T-cell (primary cell): ENCODE results near the gene UBTD1. TPM values are rescaled to one million over a fixed set of nuclear protein-coding genes. Genes with fewer than 3 reads are reported as not detected.

Experiments
- ATAC-seq, 4 experiments: fragments of 200-7000 bp in 3 of 4; fragments of 150-1000 bp in 1 of 4; cut with Tn5 transposase; replicated peaks in 1 of 4; 1 replicate in 3 of 4; 2 replicates in 1 of 4; pipeline ENCODE4 v1.10.0; 2021; ENCODE audit warnings: moderate library complexity in 3 of 4, mild to moderate bottlenecking in 2 of 4, moderate number of reproducible peaks in 1 of 4
- CTCF ChIA-PET, 2 donors: fragments of 300-600 bp; sonication (Branson Sonifier 250); formaldehyde crosslinking; loops; one replicate each; lab custom pipeline; 2022; ENCODE audit warnings: antibody characterized with exemption in 2 of 2; lab: Charles Lee
- POLR2A ChIA-PET, 2 donors: fragments of 300-600 bp; sonication (Branson Sonifier 250); formaldehyde crosslinking; loops; one replicate each; lab custom pipeline; 2022; ENCODE audit warnings: antibody characterized with exemption in 2 of 2; lab: Charles Lee
- DNase-seq, 35 experiments: peaks; one replicate each; pipeline versions ENCODE4 v3.0.0 to v3.0.0-alpha.2; 2013 to 2023
- H3K27ac ChIP-seq: one replicate; pipeline ENCODE4 v1.5.1; 2013; ENCODE audit warnings: low read length
- H3K27me3 ChIP-seq, 2 experiments: replicated peaks in 1 of 2; 1 replicate in 1 of 2; 2 replicates in 1 of 2; pipeline versions ENCODE4 v1.6.1 to v1.7.0; 2013; ENCODE audit warnings: low read length in 1 of 2, mixed read lengths in 1 of 2; ENCODE audit not compliant: control insufficient read depth in 2 of 2, insufficient read depth in 2 of 2; ENCODE audit errors: extremely low read depth in 1 of 2
- H3K36me3 ChIP-seq, 2 donors: 1 replicate in 1 of 2; 2 replicates in 1 of 2; pipeline versions ENCODE4 v1.6.1 to v1.7.0; 2013; ENCODE audit warnings: low read length in 1 of 2; ENCODE audit not compliant: control insufficient read depth in 2 of 2, insufficient read depth in 1 of 2; ENCODE audit errors: extremely low read depth in 1 of 2
- H3K4me1 ChIP-seq, 2 experiments: 1 replicate in 1 of 2; 2 replicates in 1 of 2; pipeline versions ENCODE4 v1.6.1 to v1.7.0; 2013; ENCODE audit warnings: low read length in 2 of 2, mixed read lengths in 1 of 2; ENCODE audit not compliant: insufficient read depth in 2 of 2, control insufficient read depth in 1 of 2; ENCODE audit errors: extremely low read depth in 1 of 2
- H3K4me3 ChIP-seq, 2 donors: 1 replicate in 1 of 2; 2 replicates in 1 of 2; pipeline versions ENCODE4 v1.5.1 to v1.7.0; 2013; ENCODE audit warnings: mild to moderate bottlenecking in 2 of 2, low read length in 1 of 2, moderate library complexity in 1 of 2; ENCODE audit not compliant: control insufficient read depth in 1 of 2; ENCODE audit errors: extremely low read depth in 1 of 2
- H3K9me3 ChIP-seq: 2 replicates; pipeline ENCODE4 v1.7.0; 2013
- H3K27ac Mint-ChIP-seq, 2 donors: one replicate each; pipeline ENCODE4 v1.8.0; 2020 to 2021; ENCODE audit warnings: mild to moderate bottlenecking in 2 of 2, mixed read lengths in 2 of 2
- H3K27me3 Mint-ChIP-seq, 2 donors: one replicate each; pipeline ENCODE4 v1.8.0; 2021 to 2022; ENCODE audit warnings: mixed read lengths in 2 of 2
- H3K36me3 Mint-ChIP-seq: one replicate; pipeline ENCODE4 v1.8.0; 2021; ENCODE audit warnings: mixed read lengths
- H3K4me1 Mint-ChIP-seq, 3 donors: one replicate each; pipeline ENCODE4 v1.8.0; 2020 to 2022; ENCODE audit warnings: mixed read lengths in 3 of 3, mild to moderate bottlenecking in 1 of 3
- H3K4me3 Mint-ChIP-seq, 3 donors: one replicate each; pipeline ENCODE4 v1.8.0; 2020 to 2022; ENCODE audit warnings: mild to moderate bottlenecking in 3 of 3, mixed read lengths in 3 of 3, moderate library complexity in 3 of 3
- H3K9me3 Mint-ChIP-seq, 3 donors: one replicate each; pipeline ENCODE4 v1.8.0; 2020 to 2022; ENCODE audit warnings: mixed read lengths in 3 of 3
- WGBS: methylation state at CpG from one replicate; pipeline ENCODE4 v1.1.5; 2013; ENCODE audit warnings: missing lambda C conversion rate; ENCODE audit not compliant: insufficient coverage; 5-methylcytosine and 5-hydroxymethylcytosine counted together
- total RNA-seq, 35 experiments: library from RNA in 6 of 35; stranded (reverse) in 6 of 35; fragments of 120-200 nt in 1 of 35; gene quantifications; one replicate each; pipeline versions ENCODE4 v1.2.1 to v1.2.4 and lab custom pipeline; 2013 to 2026

Gene UBTD1
- total RNA-seq, 5 donors from 2014 or later (not counting 1 experiment from before 2014, with no cell fraction given), result 1.0 to 2.4 (median 1.9) TPM

DNA sequence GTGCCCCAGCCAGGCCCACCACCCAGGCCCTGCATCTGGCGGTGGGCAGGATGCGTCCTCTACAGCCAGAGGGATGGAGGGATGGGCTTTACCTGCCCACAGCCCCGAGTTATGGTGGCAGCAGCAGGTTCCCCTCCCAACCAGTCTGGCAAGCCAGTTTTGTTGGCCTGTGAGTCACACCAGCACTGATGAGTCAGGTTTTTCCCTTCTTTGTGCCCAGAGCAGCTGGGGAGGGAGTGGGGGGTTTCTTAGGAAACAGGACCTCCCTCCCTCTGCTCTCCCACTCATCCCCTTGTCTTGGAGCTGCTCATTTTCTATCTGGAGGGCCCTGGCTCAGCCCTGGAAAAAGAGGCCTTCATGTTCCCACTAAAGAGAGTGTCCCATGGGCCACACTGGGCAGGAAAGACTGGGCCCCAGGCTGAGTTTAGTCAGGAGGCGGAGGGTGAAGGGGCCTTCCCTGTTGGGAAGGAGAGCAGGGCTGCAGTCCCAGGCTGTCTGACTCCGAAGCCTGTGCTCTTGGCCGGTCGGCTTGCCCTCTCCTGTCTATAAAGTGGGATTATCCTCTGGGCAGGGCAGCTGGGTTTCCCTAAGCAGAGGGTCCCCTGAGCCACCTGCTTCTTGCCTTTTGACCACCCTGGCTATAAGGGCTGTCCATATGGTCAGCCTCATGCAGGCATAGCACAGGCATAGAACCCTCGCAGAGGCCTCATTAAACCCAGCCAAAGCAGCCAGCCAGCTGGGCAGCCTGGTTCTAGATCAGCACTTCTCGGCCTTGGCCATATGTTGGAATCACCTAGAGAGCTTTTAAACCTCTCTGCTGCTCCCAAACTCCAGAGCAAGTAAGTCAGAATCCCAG is 43.7 kb downstream of the UBTD1 start:
- ChIA-PET CTCF (no interaction called here), POLR2A (no interaction called here)
- peak in 1 of 4 experiments; percentile 15 for ATAC-seq
- Mint-ChIP-seq H3K36me3 (no peaks in the 10 kb centered on the region), H3K4me3 (no peak overlapping the region), H3K4me1 (peaks cover 5 to 16% (median 8%) of the 10 kb centered on the region in 3 donors), H3K9me3 (no peaks in the 10 kb centered on the region), H3K27me3 (no peaks in the 10 kb centered on the region), H3K27ac (no peak overlapping the region)
- no peak for DNase-seq
- Histone ChIP-seq H3K4me1 (peaks cover 0 to 2% of the 10 kb centered on the region in 2 experiments), H3K36me3 (no peaks in the 10 kb centered on the region), H3K9me3 (no peaks in the 10 kb centered on the region), H3K27ac (no peak overlapping the region), H3K27me3 (peaks cover 0 to 4% of the 10 kb centered on the region in 2 experiments), H3K4me3 (no peak overlapping the region)
- WGBS, result 75% methylated on average over 9 of the region's 9 CpGs

DNA sequence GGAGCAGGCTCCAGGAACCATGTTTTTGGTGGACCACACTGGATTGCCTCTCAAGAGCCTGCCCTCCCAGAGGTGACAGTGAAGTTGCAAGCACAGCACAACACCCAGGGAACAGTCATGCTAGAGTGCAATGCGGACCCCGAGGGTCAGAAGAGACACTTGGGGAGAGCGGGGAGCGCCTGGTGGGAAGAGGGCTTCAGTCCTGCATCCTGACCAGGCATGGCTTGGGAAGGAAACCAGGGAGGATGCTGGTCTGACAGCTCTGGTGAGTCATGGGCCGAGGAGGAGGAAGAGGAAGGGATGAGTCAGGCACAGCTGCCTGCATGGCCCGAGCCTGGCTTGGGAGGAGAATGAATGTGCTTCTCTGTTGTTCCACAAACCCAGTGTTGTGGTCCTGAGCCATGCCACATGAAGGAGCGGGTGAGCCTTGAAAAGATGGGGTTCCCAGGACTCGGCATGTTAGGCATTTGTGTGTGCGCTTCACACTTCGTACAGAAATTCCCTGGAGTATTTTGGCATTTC is 44.4 kb downstream of the UBTD1 start:
- CTCF ChIA-PET, result no interaction called here
- Histone ChIP-seq H3K4me3 (no peak overlapping the region), H3K4me1 (peaks cover 0 to 2% of the 10 kb centered on the region in 2 experiments), H3K27ac (no peak overlapping the region), H3K36me3 (no peaks in the 10 kb centered on the region), H3K9me3 (no peaks in the 10 kb centered on the region), H3K27me3 (peaks cover 0 to 4% of the 10 kb centered on the region in 2 experiments)
- POLR2A ChIA-PET, result no interaction called here
- no peaks in the 10 kb centered on the region for H3K27me3 Mint-ChIP-seq
- WGBS, result 50% methylated on average over 10 of the region's 10 CpGs
- DNase-seq (peak in 2 of 35 experiments; percentile 11 to 17), ATAC-seq (peak in 2 of 4 experiments; percentile 44 to 48)
- H3K36me3 Mint-ChIP-seq, result no peaks in the 10 kb centered on the region
- peaks cover 5 to 16% (median 8%) of the 10 kb centered on the region in 3 donors for H3K4me1 Mint-ChIP-seq
- no peak overlapping the region for H3K4me3 Mint-ChIP-seq
- no peak overlapping the region for H3K27ac Mint-ChIP-seq
- no peaks in the 10 kb centered on the region for H3K9me3 Mint-ChIP-seq

DNA sequence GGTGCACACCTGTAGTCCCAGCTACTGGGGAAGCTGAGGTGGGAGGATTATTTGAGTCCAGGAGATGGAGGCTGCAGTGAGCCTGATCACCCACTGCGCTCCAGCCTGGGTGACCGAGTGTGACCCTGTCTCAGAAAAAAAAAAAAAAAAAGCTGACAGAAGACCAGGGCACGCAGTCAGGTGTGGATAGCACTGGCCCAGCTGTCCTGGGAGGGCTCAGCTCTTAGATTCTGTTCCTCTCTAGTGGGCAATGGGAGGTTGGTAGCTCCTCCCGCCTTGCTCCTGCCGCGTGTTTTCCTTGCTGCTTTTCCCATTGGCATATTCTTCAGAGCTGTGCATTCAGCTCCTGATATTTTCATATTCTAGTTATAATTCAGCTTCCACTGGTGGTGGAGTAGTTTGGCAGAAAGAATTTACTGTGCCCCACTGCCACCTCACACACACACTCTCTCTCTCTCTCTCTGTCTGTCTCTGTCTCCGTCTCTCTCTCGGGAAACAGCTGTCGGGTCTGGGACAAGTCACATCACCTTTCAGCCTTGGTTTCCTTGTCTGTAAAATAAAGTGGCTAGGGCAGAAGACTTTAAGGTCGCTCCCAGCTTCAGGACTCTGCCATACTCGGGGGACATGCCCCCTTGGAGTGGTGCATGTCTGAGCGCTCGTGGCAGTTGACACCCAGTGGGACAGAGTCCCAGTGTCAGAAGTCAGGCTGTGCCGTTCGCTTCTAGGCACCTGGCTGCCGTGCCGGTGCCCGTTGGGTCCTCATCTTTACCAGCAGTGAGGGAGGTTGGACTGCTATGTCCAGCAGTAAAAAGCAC is 47.9 kb downstream of the UBTD1 start:
- CTCF ChIA-PET, result interaction anchor here (0.6 to 0.7 kb wide), 2 partner anchors 193 to 201 kb away, joined by 3 to 4 read pairs; no protein-coding TSS in a partner anchor
- Histone ChIP-seq H3K4me3 (no peak overlapping the region), H3K4me1 (peaks cover 0 to 2% of the 10 kb centered on the region in 2 experiments), H3K27me3 (peaks cover 0 to 2% of the 10 kb centered on the region in 2 experiments), H3K9me3 (no peaks in the 10 kb centered on the region), H3K27ac (no peak overlapping the region), H3K36me3 (no peaks in the 10 kb centered on the region)
- Mint-ChIP-seq H3K27me3 (no peaks in the 10 kb centered on the region), H3K4me1 (peaks cover 5 to 16% (median 8%) of the 10 kb centered on the region in 3 donors), H3K4me3 (no peak overlapping the region), H3K27ac (no peak overlapping the region), H3K36me3 (no peaks in the 10 kb centered on the region), H3K9me3 (no peaks in the 10 kb centered on the region)
- POLR2A ChIA-PET, result interaction anchor here in 1 of 2 donors (0.6 kb wide), 1 partner anchor 116 kb away, joined by 3 read pairs; no protein-coding TSS in a partner anchor
- 95% methylated on average over 9 of the region's 18 CpGs for WGBS
- ATAC-seq (no peak), DNase-seq (no peak)

DNA sequence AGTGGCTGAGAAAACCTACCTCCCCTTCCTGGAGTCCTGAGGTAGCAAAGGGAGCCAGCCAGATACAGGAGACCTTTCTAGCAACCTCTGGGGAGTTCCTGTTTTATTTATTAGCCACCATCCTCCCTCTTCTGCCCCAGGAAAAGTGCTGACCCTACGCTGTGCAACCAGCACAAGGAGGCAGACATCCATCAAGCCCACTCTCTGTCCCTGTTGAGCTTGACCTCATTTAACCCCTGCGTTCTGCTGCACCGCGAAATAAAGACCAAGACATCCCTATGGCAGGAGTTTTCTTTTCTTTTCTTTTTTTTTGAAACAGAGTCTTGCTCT is 48.5 kb downstream of the UBTD1 start:
- Mint-ChIP-seq H3K27ac (no peak overlapping the region), H3K27me3 (no peaks in the 10 kb centered on the region), H3K9me3 (no peaks in the 10 kb centered on the region), H3K4me3 (no peak overlapping the region), H3K36me3 (no peaks in the 10 kb centered on the region), H3K4me1 (peaks cover 5 to 12% (median 8%) of the 10 kb centered on the region in 3 donors)
- H3K4me3 ChIP-seq, result no peak overlapping the region
- H3K36me3 ChIP-seq, result no peaks in the 10 kb centered on the region
- no peaks in the 10 kb centered on the region for H3K9me3 ChIP-seq
- no peak for DNase-seq
- ChIA-PET POLR2A (no interaction called here), CTCF (no interaction called here)
- peaks cover 0 to under 1% of the 10 kb centered on the region in 2 experiments for H3K4me1 ChIP-seq
- no peak for ATAC-seq
- H3K27ac ChIP-seq, result no peak overlapping the region
- H3K27me3 ChIP-seq, result peaks cover 0 to 2% of the 10 kb centered on the region in 2 experiments
- 80% methylated on average over 2 of the region's 4 CpGs for WGBS

DNA sequence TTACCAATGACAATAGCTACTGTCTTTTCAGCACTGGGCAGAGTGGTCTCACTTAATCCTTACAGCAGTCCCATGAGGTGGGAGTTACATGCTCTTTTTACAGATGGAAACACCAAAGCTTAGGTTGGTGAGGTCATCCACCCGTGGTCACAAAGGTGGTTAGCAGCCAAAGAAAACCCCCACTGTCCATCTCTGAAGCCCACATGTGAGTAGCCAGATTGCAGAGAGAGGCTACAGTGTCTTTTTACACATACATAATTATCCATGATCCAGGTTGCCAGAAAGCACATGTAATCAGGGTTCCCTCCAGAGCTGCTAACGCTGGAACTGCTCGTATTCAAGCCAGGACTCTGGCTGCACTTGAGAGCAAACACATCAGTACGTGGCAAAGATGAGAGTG is 49.2 kb downstream of the UBTD1 start:
- H3K36me3 Mint-ChIP-seq, result no peaks in the 10 kb centered on the region
- ChIA-PET CTCF (no interaction called here), POLR2A (no interaction called here)
- peaks cover 3 to 6% (median 5%) of the 10 kb centered on the region in 3 donors for H3K4me1 Mint-ChIP-seq
- H3K27me3 ChIP-seq, result peaks cover 0 to 2% of the 10 kb centered on the region in 2 experiments
- H3K27me3 Mint-ChIP-seq, result no peaks in the 10 kb centered on the region
- no peak for ATAC-seq
- no peak overlapping the region for H3K4me3 Mint-ChIP-seq
- H3K4me3 ChIP-seq, result no peak overlapping the region
- no peaks in the 10 kb centered on the region for H3K36me3 ChIP-seq
- no peaks in the 10 kb centered on the region for H3K4me1 ChIP-seq
- no peak overlapping the region for H3K27ac Mint-ChIP-seq
- H3K9me3 ChIP-seq, result no peaks in the 10 kb centered on the region
- H3K27ac ChIP-seq, result no peak overlapping the region
- no peak for DNase-seq
- H3K9me3 Mint-ChIP-seq, result no peaks in the 10 kb centered on the region
- no CpG with 5 or more reads among the region's 4 CpGs for WGBS

DNA sequence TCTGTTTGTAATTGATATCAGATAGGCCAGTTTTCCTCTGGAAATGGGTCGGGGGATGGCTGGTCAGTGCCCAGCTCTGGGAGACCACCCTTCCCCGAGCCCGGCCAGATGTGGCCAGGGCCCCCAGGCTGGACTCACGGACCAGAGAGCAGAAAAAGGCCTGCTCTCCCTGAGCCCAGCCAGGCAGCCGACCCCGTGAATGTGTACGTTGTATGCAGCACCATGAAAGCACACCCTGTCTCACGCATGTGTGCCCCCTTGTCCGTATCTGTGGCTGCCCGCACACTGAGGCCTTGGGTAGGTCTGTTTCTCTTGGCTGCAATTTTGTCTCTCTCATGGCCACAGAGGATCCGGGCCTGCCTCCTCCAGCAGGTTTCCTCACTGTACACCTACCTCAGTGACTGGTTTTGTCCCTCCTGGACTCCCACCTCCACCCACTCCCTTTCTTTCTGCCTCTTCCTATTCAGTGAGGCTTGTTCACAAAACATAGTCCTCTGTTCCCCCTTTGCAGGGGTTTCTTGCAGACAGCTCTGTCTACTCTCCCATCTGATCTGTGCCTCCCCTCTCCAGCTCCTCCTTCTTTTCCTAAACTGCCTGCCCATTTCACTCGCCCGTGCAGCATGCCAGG is 50.2 kb downstream of the UBTD1 start:
- Mint-ChIP-seq H3K4me1 (peaks cover 0 to 5% (median 4%) of the 10 kb centered on the region in 3 donors), H3K9me3 (no peaks in the 10 kb centered on the region), H3K4me3 (no peak overlapping the region), H3K36me3 (no peaks in the 10 kb centered on the region), H3K27me3 (no peaks in the 10 kb centered on the region), H3K27ac (no peak overlapping the region)
- ATAC-seq (no peak), DNase-seq (no peak)
- no peaks in the 10 kb centered on the region for H3K9me3 ChIP-seq
- no peak overlapping the region for H3K27ac ChIP-seq
- ChIA-PET CTCF (interaction anchor here in 1 of 2 donors (0.7 kb wide), 1 partner anchor 15 kb away, joined by 4 read pairs; no protein-coding TSS in a partner anchor), POLR2A (no interaction called here)
- H3K36me3 ChIP-seq, result no peaks in the 10 kb centered on the region
- no peak overlapping the region for H3K4me3 ChIP-seq
- WGBS, result 90% methylated on average over 13 of the region's 13 CpGs
- no peaks in the 10 kb centered on the region for H3K4me1 ChIP-seq
- H3K27me3 ChIP-seq, result peaks cover 0 to 2% of the 10 kb centered on the region in 2 experiments
